ENCODE measurements around the gene APOL5.

DNA sequence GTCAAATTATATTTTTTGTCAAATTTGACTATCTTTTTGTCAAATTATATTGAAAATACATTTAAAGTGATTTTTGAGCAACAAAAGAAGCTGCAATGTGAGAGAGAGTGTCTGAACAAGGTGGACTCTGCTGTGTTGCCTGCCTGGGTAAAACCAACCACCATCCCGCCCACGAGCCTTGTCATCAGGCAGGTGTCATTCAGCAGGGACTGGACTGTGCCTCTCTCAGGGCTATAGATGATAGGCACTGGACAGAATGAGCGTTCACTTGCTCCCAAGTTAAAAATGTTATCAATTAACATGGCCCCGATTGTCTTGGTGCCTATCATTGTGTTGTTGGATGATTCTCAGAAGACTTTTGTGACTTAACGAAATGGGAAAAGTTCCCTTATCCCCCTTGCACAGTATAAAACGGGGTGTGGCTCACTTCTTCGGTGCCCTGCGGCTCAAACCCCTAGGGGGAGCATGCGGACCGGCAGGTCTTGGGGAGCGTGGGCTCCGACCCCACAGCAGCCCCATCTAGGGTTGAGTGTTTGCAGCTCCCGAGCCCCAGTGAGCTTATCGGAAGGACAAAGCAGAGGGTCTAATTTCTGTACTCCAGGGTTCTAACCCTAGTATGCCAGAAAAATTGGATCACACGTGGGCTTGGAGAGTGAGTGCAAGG, 1.7 kb downstream of the APOL5 start:
- no peak for TF ChIP-seq POLR2A (IDR thresholded peaks at IDR 0.05)
- no peak for TF ChIP-seq POLR2AphosphoS5 (IDR thresholded peaks at IDR 0.05)
- TF ChIP-seq, protein P1, sequence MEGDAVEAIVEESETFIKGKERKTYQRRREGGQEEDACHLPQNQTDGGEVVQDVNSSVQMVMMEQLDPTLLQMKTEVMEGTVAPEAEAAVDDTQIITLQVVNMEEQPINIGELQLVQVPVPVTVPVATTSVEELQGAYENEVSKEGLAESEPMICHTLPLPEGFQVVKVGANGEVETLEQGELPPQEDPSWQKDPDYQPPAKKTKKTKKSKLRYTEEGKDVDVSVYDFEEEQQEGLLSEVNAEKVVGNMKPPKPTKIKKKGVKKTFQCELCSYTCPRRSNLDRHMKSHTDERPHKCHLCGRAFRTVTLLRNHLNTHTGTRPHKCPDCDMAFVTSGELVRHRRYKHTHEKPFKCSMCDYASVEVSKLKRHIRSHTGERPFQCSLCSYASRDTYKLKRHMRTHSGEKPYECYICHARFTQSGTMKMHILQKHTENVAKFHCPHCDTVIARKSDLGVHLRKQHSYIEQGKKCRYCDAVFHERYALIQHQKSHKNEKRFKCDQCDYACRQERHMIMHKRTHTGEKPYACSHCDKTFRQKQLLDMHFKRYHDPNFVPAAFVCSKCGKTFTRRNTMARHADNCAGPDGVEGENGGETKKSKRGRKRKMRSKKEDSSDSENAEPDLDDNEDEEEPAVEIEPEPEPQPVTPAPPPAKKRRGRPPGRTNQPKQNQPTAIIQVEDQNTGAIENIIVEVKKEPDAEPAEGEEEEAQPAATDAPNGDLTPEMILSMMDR (IDR thresholded peaks at IDR 0.05) = no peak
